ENCODE data around the gene EPN2.

- TF ChIP-seq CTCF (conservative IDR thresholded peaks at IDR 0.05 in 1 of 2, IDR thresholded peaks at IDR 0.05 in 1 of 2; ENCODE audit: extremely low read depth in 1 of 2, insufficient read depth in 1 of 2, low read depth in 1 of 2, low read length in 2 of 2) = no peak
- no peak for TF ChIP-seq EZH2 (IDR thresholded peaks at IDR 0.05; ENCODE audit: borderline replicate concordance, low read length)
Measured at GRCh38 chr17:19332371-19333131, 95.4 kb downstream of the EPN2 start.

Measured in mammary epithelial cell (primary cell).